Thoracic aorta (tissue), 2 donors: ENCODE results near the gene POC1A. TPM values are rescaled to one million over a fixed set of nuclear protein-coding genes. Genes with fewer than 3 reads are reported as not detected.
"Not testable (repeated sequence)": the region's sequence is repeated elsewhere in the genome, so short reads cannot be mapped to it uniquely, and the experiment has no call there.

ENCODE experiments used
- ATAC-seq: fragments of 150-250 bp; one replicate; pipeline ENCODE4 v1.8.0; 2017; ENCODE audit warnings: low read depth; ENCODE audit not compliant: insufficient number of reproducible peaks, low FRiP score
- DNase-seq: peaks from one replicate; pipeline ENCODE4 v3.0.0-alpha.2; 2020; ENCODE audit warnings: low spot score
- H3K27ac ChIP-seq, 2 donors: fragments of 200-600 bp; sonication (generic); 1 replicate in 1 of 2; 2 replicates in 1 of 2; pipeline ENCODE4 v1.5.1; 2016; ENCODE audit warnings: mild to moderate bottlenecking in 2 of 2, moderate library complexity in 2 of 2
- H3K27me3 ChIP-seq: fragments of 200-600 bp; sonication (generic); replicated peaks from 2 replicates; pipeline ENCODE4 v1.6.0; 2016; ENCODE audit warnings: mild to moderate bottlenecking; ENCODE audit not compliant: insufficient read depth
- H3K36me3 ChIP-seq: fragments of 200-600 bp; sonication (generic); one replicate; pipeline ENCODE4 v1.5.1; 2016
- H3K4me1 ChIP-seq, 2 donors: fragments of 200-600 bp; sonication (generic); 1 replicate in 1 of 2; 2 replicates in 1 of 2; pipeline versions ENCODE4 v1.5.1 to v1.6.0; 2016; ENCODE audit warnings: low read depth in 2 of 2, mild to moderate bottlenecking in 1 of 2; ENCODE audit not compliant: control insufficient read depth in 1 of 2
- H3K4me3 ChIP-seq: fragments of 200-600 bp; sonication (generic); 2 replicates; pipeline ENCODE4 v1.5.1; 2016; ENCODE audit warnings: mild to moderate bottlenecking
- H3K9me3 ChIP-seq: fragments of 200-600 bp; sonication (generic); 2 replicates; pipeline ENCODE4 v1.5.1; 2016
- CTCF ChIP-seq: fragments of 200-600 bp; sonication (generic); IDR thresholded peaks from one replicate; pipeline ENCODE4 v1.5.1; 2019; ENCODE audit warnings: antibody characterized with exemption
- total RNA-seq, 2 donors: library from RNA; depleted of rRNA; stranded (reverse); fragments of >200 nt; gene quantifications; one replicate each; pipeline versions ENCODE4 v1.1.0 to v1.2.3, GENCODE V29; 2016

The POC1A gene
- total RNA-seq, 2 donors from 2014 or later = 8.1 TPM; not detected in 1

GRCh38 chr3:52183786-52184445 lies 29.7 kb upstream of the POC1A start:
- Histone ChIP-seq H3K36me3 (no peaks in the 10 kb centered on the region), H3K27ac (no peak overlapping the region), H3K27me3 (no peaks in the 10 kb centered on the region), H3K4me3 (no peak overlapping the region), H3K4me1 (no peaks in the 10 kb centered on the region), H3K9me3 (no peaks in the 10 kb centered on the region)
- TF ChIP-seq CTCF = no peak
- no peak for ATAC-seq
- DNase-seq = no peak

GRCh38 chr3:52182691-52183090 lies 28.5 kb upstream of the POC1A start:
- Histone ChIP-seq H3K27me3 (no peaks in the 10 kb centered on the region), H3K9me3 (no peaks in the 10 kb centered on the region), H3K4me1 (no peaks in the 10 kb centered on the region), H3K4me3 (no peak overlapping the region), H3K36me3 (no peaks in the 10 kb centered on the region), H3K27ac (no peak overlapping the region)
- ATAC-seq (no peak), DNase-seq (no peak)
- no peak for TF ChIP-seq CTCF

GRCh38 chr3:52182196-52182595 lies 28.0 kb upstream of the POC1A start:
- TF ChIP-seq CTCF = no peak
- Histone ChIP-seq H3K9me3 (no peaks in the 10 kb centered on the region), H3K4me3 (no peak overlapping the region), H3K27me3 (no peaks in the 10 kb centered on the region), H3K4me1 (peaks cover 0 to under 1% of the 10 kb centered on the region in 2 donors), H3K27ac (no peak overlapping the region), H3K36me3 (no peaks in the 10 kb centered on the region)
- ATAC-seq (no peak), DNase-seq (no peak)

GRCh38 chr3:52181543-52181942 lies 27.3 kb upstream of the POC1A start:
- no peak for DNase-seq
- H3K9me3 ChIP-seq = no peaks in the 10 kb centered on the region
- H3K27me3 ChIP-seq = no peaks in the 10 kb centered on the region
- H3K36me3 ChIP-seq = no peaks in the 10 kb centered on the region
- peaks cover 0 to 4% of the 10 kb centered on the region in 2 donors for H3K4me1 ChIP-seq
- H3K4me3 ChIP-seq = no peak overlapping the region
- ATAC-seq = no peak
- no peak overlapping the region for H3K27ac ChIP-seq
- no peak for TF ChIP-seq CTCF

GRCh38 chr3:52178537-52178936 lies 24.3 kb upstream of the POC1A start:
- TF ChIP-seq CTCF = no peak
- Histone ChIP-seq H3K27me3 (no peaks in the 10 kb centered on the region), H3K27ac (no peak overlapping the region), H3K36me3 (no peaks in the 10 kb centered on the region), H3K4me1 (peaks cover 0 to 4% of the 10 kb centered on the region in 2 donors), H3K9me3 (no peaks in the 10 kb centered on the region), H3K4me3 (no peak overlapping the region)
- no peak for DNase-seq
- no peak for ATAC-seq

- not testable (repeated sequence) for H3K9me3 ChIP-seq, H3K27ac ChIP-seq, ATAC-seq, H3K27me3 ChIP-seq, H3K4me3 ChIP-seq, DNase-seq, H3K36me3 ChIP-seq, H3K4me1 ChIP-seq
These were observed 23.9 kb upstream of the POC1A start for GRCh38 chr3:52178126-52178525.
